DMS 273 (cell line): Measurements from ENCODE around the gene ERC2.

ENCODE experiments used
- DNase-seq: peaks from one replicate; lab custom pipeline; 2025; ENCODE audit not compliant: unreplicated experiment; lab: John Stamatoyannopoulos, UW

The ERC2 gene

GRCh38 chr3:55724407-55724784 lies 743.9 kb downstream of the ERC2 start:
- DNase-seq, result no peak

- DNase-seq, result no peak
These were observed 744.4 kb downstream of the ERC2 start for GRCh38 chr3:55723653-55724406.

GRCh38 chr3:55721716-55722484 lies 746.4 kb downstream of the ERC2 start:
- DNase-seq, result peak; percentile 42

- peak; percentile 9 for DNase-seq
These were observed 747.7 kb downstream of the ERC2 start for GRCh38 chr3:55720614-55721013.

GRCh38 chr3:55719508-55719907 lies 748.8 kb downstream of the ERC2 start:
- no peak for DNase-seq

- DNase-seq, result no peak
These were observed 749.3 kb downstream of the ERC2 start for GRCh38 chr3:55719006-55719405.

DNA sequence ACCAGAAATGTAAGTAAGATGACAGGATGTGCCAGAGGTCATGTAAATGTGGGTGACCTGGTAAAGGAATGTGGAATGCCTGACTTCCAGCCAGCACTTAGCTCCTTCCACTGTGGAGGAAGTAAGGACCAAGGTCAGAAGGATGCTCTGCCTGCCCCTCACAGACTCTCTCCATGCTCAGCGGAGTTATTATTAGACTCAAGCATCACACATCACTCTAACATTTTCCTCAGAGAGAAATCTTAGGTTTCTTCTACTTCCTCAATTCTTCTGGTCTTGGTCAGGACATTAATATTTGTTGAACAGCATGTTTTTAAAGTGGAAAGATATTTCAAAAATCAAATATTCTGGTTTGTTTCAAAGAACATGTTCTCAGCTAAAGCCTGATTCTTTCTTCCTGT lies 749.7 kb downstream of the ERC2 start:
- DNase-seq, result no peak

DNA sequence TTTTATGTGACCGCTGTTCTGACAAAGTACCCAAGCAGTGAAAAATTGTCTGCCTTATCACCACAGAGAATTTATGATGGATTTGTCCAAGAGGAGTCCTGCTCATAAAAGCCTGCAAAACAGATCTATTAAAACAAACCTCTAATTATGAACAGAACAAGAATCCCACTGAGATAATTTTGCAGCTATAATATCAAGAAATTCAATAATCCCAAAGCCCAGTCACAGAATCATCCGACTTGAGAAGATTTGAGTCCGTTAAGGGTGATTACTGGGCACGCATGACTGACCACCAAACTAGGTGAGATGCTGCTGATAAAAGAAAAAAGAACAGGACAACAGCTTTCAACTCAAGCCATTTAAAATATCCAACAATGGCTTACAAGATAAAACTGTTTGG lies 750.2 kb downstream of the ERC2 start:
- no peak for DNase-seq

GRCh38 chr3:55717481-55717880 lies 750.8 kb downstream of the ERC2 start:
- DNase-seq, result no peak

GRCh38 chr3:55716611-55717225 lies 751.5 kb downstream of the ERC2 start:
- DNase-seq, result no peak

DNA sequence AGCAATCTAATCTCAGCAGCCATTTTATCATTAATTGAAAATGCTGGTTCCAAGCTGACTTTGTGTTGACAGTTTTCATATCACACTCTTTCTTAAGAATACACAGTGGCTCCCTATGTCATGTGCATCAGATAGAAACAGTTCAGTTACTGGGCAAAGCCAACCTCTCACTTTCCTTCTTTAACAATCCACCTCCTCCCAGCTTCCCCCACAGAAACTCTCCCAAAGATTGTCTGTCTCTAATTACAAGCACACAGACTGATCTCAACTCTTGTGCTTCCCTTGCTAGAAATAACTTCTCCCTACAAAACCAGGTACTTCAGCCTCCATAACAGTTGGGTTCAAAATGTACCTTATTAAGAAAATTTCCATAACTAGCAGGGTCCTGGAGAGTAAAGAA lies 752.2 kb downstream of the ERC2 start:
- no peak for DNase-seq

GRCh38 chr3:55714057-55714456 lies 754.2 kb downstream of the ERC2 start:
- no peak for DNase-seq

- DNase-seq, result no peak
These were observed 756.6 kb downstream of the ERC2 start for GRCh38 chr3:55711646-55712045.

DNA sequence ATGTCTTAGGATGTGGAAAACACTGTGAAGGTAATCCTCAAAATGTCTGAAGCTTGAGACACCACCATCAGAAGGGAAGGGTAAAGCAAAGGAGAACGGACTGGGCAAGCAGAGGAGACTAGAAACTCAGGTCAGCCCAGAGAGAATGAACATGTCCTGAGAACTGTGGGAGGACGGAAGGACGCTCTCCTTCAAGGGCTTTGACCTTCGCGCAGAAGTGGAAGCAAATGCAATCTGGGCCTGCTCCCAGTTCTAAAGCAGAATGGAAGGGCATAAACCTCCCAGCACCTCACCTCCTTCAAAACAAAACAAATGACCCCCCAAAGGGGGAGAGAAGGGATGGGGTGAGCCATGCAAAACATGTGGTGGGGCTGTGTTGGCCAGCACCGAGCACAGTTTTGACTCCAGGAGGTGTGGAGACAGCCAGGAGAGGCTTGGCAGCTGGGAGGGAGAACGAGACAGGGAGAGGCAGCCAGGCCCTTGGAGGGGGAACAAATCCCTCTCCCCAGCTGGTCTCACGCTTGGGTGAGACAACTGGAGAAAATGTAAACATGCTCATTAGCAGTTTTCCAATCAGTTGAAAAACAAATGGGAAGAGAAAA lies 758.8 kb downstream of the ERC2 start:
- DNase-seq, result no peak

DNA sequence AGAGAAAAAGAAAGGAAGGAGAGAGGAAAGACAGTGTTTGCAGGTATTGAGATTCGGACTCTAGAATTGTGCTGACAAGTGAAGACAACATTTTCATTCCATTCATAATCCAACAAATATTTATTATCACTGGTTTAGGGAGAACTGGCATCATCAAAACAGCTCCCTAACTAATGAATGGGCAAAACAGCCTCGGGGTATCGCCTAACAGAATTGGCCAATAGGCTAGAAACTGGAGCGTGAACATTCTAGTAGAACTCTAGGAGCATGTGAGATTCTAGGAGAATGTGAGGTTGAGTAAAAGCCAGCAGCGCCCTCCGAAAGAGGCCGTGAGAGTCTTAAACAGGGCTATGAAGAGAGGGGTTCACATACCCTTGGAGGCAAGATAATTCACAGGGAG lies 759.3 kb downstream of the ERC2 start:
- DNase-seq, result no peak

GRCh38 chr3:55708242-55708641 lies 760.0 kb downstream of the ERC2 start:
- no peak for DNase-seq

DNA sequence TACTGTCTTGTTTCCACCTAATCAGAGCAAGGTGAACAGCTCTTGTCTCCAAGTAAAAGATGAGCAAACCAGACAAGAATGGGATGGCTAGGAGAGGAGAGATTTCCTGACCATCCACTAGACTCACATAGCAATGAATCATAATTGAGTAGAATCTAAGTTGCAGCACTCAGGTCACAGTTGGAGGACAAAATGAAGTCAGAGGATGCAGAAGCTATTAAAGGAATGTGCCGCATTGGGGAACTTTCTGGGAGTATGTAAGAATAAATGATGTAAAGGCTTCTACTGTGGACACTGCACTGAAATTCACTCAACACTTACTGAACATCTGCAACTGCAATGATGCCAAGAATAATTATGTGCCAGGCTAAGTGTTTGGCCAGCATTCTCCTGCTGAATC lies 763.7 kb downstream of the ERC2 start:
- DNase-seq, result no peak

DNA sequence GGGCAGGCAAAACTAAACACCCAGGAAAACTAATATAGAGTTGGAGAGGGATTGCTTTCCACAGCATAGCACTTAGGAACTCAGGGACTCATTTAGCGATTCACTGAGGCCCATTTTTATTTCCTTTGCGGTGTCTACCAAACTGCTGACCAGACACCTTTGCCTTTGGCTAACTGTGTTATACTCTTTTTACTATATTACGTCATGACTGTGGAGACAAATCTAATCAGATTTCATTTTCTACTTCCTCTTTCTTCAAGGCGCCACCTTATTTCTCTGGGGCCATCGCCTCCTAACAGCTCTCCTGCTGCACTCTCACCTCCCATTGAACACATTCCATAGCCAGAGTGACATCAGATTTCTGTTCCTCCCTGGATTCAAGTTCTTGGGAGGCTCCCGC lies 765.4 kb downstream of the ERC2 start:
- no peak for DNase-seq

- DNase-seq, result no peak
These were observed 766.3 kb downstream of the ERC2 start for GRCh38 chr3:55701997-55702396.

DNA sequence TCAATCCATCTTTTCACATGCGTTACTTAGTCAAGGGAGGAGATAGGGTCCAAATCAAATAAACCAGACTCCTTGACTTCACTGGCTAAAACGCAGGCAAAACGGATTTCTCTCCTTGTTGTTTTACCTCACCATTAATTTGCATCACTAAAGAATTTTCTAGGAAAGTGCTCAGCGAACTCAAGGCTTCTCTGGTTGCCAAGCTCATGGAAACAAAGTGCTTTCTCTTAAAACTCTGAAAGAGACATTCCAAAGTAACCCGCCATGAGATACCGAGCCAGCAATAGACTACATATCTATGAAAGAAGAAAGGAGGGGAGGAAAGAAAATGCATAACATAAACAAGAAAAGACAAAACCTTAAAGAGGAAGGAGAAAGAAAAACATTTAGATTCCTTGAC lies 769.4 kb downstream of the ERC2 start:
- DNase-seq, result no peak

- no peak for DNase-seq
These were observed 770.9 kb downstream of the ERC2 start for GRCh38 chr3:55697177-55697865.
